Loucy (cell line): ENCODE measurements around the gene DIDO1.

Experiments
- EZH2phosphoT487 ChIP-seq: fragments of 200-600 bp; IDR thresholded peaks from 2 replicates; pipeline ENCODE4 v1.6.1; 2018; ENCODE audit warnings: antibody characterized with exemption, mild to moderate bottlenecking, moderate library complexity, borderline replicate concordance
- TF ChIP-seq, protein P1 (sequence below): fragments of 200-600 bp; sonication (generic); conservative IDR thresholded peaks from 2 replicates; pipeline ENCODE4 v1.5.1; 2014; ENCODE audit warnings: mild to moderate bottlenecking, antibody characterized with exemption, low read length

DNA sequence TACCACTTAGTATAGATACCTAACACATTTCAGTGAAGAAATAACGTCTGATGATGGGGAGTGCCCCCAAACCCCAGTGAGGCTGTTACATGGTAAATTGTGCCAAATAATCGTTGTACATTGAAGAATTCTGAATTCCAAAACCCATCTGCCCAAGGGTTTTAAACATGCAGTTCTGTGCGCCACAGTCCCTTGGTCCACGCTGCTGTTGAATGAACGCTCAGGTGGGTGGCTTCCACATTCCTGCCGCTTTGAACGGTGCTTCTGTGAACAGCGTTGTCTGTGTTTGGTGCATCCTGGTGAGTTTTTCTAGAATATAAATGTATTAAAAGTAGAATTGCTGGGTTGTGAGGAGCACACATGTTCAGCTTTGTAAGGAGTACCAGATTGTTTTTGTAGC lies 14.6 kb upstream of the DIDO1 start:
- TF ChIP-seq, protein P1, sequence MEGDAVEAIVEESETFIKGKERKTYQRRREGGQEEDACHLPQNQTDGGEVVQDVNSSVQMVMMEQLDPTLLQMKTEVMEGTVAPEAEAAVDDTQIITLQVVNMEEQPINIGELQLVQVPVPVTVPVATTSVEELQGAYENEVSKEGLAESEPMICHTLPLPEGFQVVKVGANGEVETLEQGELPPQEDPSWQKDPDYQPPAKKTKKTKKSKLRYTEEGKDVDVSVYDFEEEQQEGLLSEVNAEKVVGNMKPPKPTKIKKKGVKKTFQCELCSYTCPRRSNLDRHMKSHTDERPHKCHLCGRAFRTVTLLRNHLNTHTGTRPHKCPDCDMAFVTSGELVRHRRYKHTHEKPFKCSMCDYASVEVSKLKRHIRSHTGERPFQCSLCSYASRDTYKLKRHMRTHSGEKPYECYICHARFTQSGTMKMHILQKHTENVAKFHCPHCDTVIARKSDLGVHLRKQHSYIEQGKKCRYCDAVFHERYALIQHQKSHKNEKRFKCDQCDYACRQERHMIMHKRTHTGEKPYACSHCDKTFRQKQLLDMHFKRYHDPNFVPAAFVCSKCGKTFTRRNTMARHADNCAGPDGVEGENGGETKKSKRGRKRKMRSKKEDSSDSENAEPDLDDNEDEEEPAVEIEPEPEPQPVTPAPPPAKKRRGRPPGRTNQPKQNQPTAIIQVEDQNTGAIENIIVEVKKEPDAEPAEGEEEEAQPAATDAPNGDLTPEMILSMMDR: no peak
- TF ChIP-seq EZH2phosphoT487: no peak
